HepG2 (cell line): ENCODE results near the gene FBP1. TPM values are rescaled to one million over a fixed set of nuclear protein-coding genes. Genes with fewer than 3 reads are reported as not detected.

Source experiments
- ATAC-seq: fragments of 200-7000 bp; cut with Tn5 transposase; 3 replicates; pipeline ENCODE4 v1.9.1; 2020; ENCODE audit warnings: mild to moderate bottlenecking, moderate library complexity
- BruUV-seq: library from RNA; stranded (reverse); fragments of 400-500 nt; replicated peaks from 2 replicates; lab custom pipeline; 2021; lab: Mats Ljungman, UMichigan
- CTCF ChIA-PET: fragments of 300-600 bp; formaldehyde crosslinking; extraction: SDS; loops from one replicate; lab custom pipeline; 2021; ENCODE audit warnings: low total read pairs, inconsistent platforms, low intra/inter-chr PET ratio; lab: Yijun Ruan, JAX
- POLR2A ChIA-PET: fragments of 350-600 bp; sonication (Branson Sonifier 250); formaldehyde crosslinking; loops from one replicate; lab custom pipeline; 2020; ENCODE audit warnings: antibody characterized with exemption, inconsistent platforms; lab: Yijun Ruan, JAX
- DNase-seq: peaks from one replicate; pipeline ENCODE4 v3.0.0-alpha.2; 2015; ENCODE audit warnings: low spot score
- FAIRE-seq: peaks from 3 replicates; lab custom pipeline; 2011; peaks lifted over from hg19 to GRCh38; lab: Jason Lieb, UNC
- H2AFZ ChIP-seq: one replicate; pipeline ENCODE4 v1.6.1; 2011; ENCODE audit warnings: low read length, inconsistent platforms
- H3K27ac ChIP-seq: fragments of 300-600 bp; 3 replicates; pipeline ENCODE4 v1.8.0; 2011; ENCODE audit warnings: mixed run types, mild to moderate bottlenecking, mixed read lengths, low read length, inconsistent platforms; ENCODE audit not compliant: insufficient read depth; ENCODE audit errors: extremely low read length
- H3K27me3 ChIP-seq, 2 experiments: fragments of 200-600 bp in 1 of 2; 2 replicates in 1 of 2; 3 replicates in 1 of 2; pipeline versions ENCODE4 v1.6.0 to v1.8.0; 2011; ENCODE audit warnings: low read length in 2 of 2, mild to moderate bottlenecking in 2 of 2, moderate library complexity in 2 of 2, inconsistent platforms in 1 of 2; ENCODE audit not compliant: insufficient read depth in 2 of 2, control insufficient read depth in 1 of 2
- H3K36me3 ChIP-seq, 2 experiments: fragments of 200-600 bp in 1 of 2; replicated peaks in 1 of 2; 2 replicates in 1 of 2; 3 replicates in 1 of 2; pipeline versions ENCODE4 v1.5.1 to v1.8.0; 2011; ENCODE audit warnings: low read length in 2 of 2, inconsistent platforms in 1 of 2; ENCODE audit not compliant: insufficient read depth in 2 of 2, control insufficient read depth in 1 of 2
- H3K4me1 ChIP-seq: 2 replicates; pipeline ENCODE4 v1.5.1; 2012; ENCODE audit warnings: low read length, inconsistent platforms; ENCODE audit not compliant: insufficient read depth
- H3K4me2 ChIP-seq: 2 replicates; pipeline ENCODE4 v1.6.0; 2011; ENCODE audit warnings: low read depth, low read length, inconsistent platforms
- H3K4me3 ChIP-seq, 3 experiments: fragments of 200-600 bp in 1 of 3; sonication (generic), shearing (Covaris generic) in 1 of 3; replicated peaks in 1 of 3; 2 replicates each; pipeline ENCODE4 v1.5.1; 2011 to 2016; ENCODE audit warnings: low read length in 3 of 3, inconsistent platforms in 2 of 3, low read depth in 2 of 3, mild to moderate bottlenecking in 2 of 3, control low read depth in 1 of 3, mixed read lengths in 1 of 3; ENCODE audit not compliant: insufficient read depth in 1 of 3
- H3K79me2 ChIP-seq: one replicate; pipeline ENCODE4 v1.6.1; 2011; ENCODE audit warnings: low read length, inconsistent platforms; ENCODE audit not compliant: insufficient read depth
- H3K9ac ChIP-seq: 2 replicates; pipeline ENCODE4 v1.6.0; 2011; ENCODE audit warnings: mild to moderate bottlenecking, low read depth, low read length, inconsistent platforms; ENCODE audit not compliant: insufficient read depth
- H3K9me3 ChIP-seq: 2 replicates; pipeline ENCODE4 v1.5.1; 2012; ENCODE audit warnings: mild to moderate bottlenecking, low read length
- H4K20me1 ChIP-seq: 2 replicates; pipeline ENCODE4 v1.6.0; 2011; ENCODE audit warnings: inconsistent platforms, mild to moderate bottlenecking, low read length, moderate library complexity; ENCODE audit not compliant: insufficient read depth
- AGO1 ChIP-seq: fragments of 200-400 bp; formaldehyde crosslinking; IDR thresholded peaks from 2 replicates; pipeline ENCODE4 v1.6.1; 2017; ENCODE audit warnings: mild to moderate bottlenecking, low read depth, low read length, moderate library complexity; ENCODE audit not compliant: poor library complexity, severe bottlenecking
- CREB1 ChIP-seq, 2 experiments: fragments of 450-650 bp in 1 of 2; IDR thresholded peaks; 2 replicates each; pipeline ENCODE4 v1.6.1; 2016 to 2017; ENCODE audit warnings: control low read depth in 1 of 2, mild to moderate bottlenecking in 1 of 2, missing compliant biosample characterization in 1 of 2, missing genetic modification characterization in 1 of 2
- CREB3 ChIP-seq: sonication (generic); formaldehyde crosslinking; IDR thresholded peaks from 2 replicates; pipeline ENCODE4 v1.5.0; 2020; ENCODE audit warnings: missing genetic modification reagents
- ESRRA ChIP-seq: sonication (generic); formaldehyde crosslinking; IDR thresholded peaks from 2 replicates; pipeline ENCODE4 v1.5.1; 2020; ENCODE audit warnings: mild to moderate bottlenecking, low read depth, missing genetic modification reagents
- FOXA3 ChIP-seq: IDR thresholded peaks from 2 replicates; pipeline ENCODE4 v1.6.1; 2016; ENCODE audit warnings: missing genetic modification reagents, missing compliant biosample characterization
- KDM1A ChIP-seq: IDR thresholded peaks from 2 replicates; pipeline ENCODE4 v1.6.1; 2016; ENCODE audit warnings: missing compliant biosample characterization
- RCOR2 ChIP-seq: IDR thresholded peaks from 2 replicates; pipeline ENCODE4 v1.6.1; 2016; ENCODE audit warnings: missing biosample characterization, missing genetic modification reagents
- RXRB ChIP-seq: IDR thresholded peaks from 2 replicates; pipeline ENCODE4 v1.6.1; 2016; ENCODE audit warnings: borderline replicate concordance, missing genetic modification reagents, missing compliant biosample characterization
- ZNF264 ChIP-seq: sonication (generic); formaldehyde crosslinking; IDR thresholded peaks from 2 replicates; pipeline ENCODE4 v1.4.0; 2020; ENCODE audit warnings: missing genetic modification reagents
- ZNF382 ChIP-seq: sonication (generic); formaldehyde crosslinking; IDR thresholded peaks from 2 replicates; pipeline ENCODE4 v1.5.0; 2020; ENCODE audit warnings: missing genetic modification reagents, mild to moderate bottlenecking, borderline replicate concordance
- ZNF768 ChIP-seq: sonication (generic); formaldehyde crosslinking; IDR thresholded peaks from 2 replicates; pipeline ENCODE4 v1.4.0; 2020; ENCODE audit warnings: missing genetic modification reagents
- ZSCAN25 ChIP-seq: sonication (generic); formaldehyde crosslinking; IDR thresholded peaks from 2 replicates; pipeline ENCODE4 v1.8.0; 2022; ENCODE audit warnings: mild to moderate bottlenecking, missing genetic modification reagents
- WGBS: methylation state at CpG from one replicate; pipeline ENCODE4 v1.1.6; 2017; ENCODE audit warnings: low lambda C conversion rate; 5-methylcytosine and 5-hydroxymethylcytosine counted together
- in situ Hi-C: cut with HindIII; loops from 2 replicates; pipeline ENCODE4 v1.10.0; 2017; ENCODE audit warnings: low pct_unique_long_range_greater_than_20kb; ENCODE audit not compliant: extremely low pct_ligation_motif_present
- intact Hi-C: fragments of 100-400 bp; cut with micrococcal nuclease; formaldehyde crosslinking; loops from one replicate; pipeline ENCODE4 v1.10.0; 2022; ENCODE audit not compliant: unreplicated experiment
- polyA plus RNA-seq, 8 experiments: library from polyadenylated mRNA; depleted of rRNA in 3 of 8; stranded (reverse) in 7 of 8; unstranded in 1 of 8; fragments of >200 nt; fragmentation: Illumina TruSeq in 4 of 8; extraction: Trizol in 4 of 8; gene quantifications; 2 replicates each; pipeline versions ENCODE4 v1.2.1 to v1.2.3, GENCODE V29; 2011 to 2016; ENCODE audit warnings: low read depth in 4 of 8, missing spikeins in 1 of 8, mixed read lengths in 1 of 8; ENCODE audit not compliant: insufficient read depth in 1 of 8
- total RNA-seq, 5 experiments: library from RNA; depleted of rRNA; stranded (reverse); fragments of >200 nt; fragmentation: Illumina TruSeq; extraction: Trizol; gene quantifications; 2 replicates each; pipeline ENCODE4 v1.2.3, GENCODE V29; 2016; ENCODE audit warnings: low read depth in 1 of 5
- TF ChIP-seq, protein P1 (sequence below): sonication (generic); formaldehyde crosslinking; IDR thresholded peaks from 2 replicates; pipeline ENCODE4 v1.5.1; 2020; ENCODE audit warnings: mild to moderate bottlenecking, missing genetic modification reagents, borderline replicate concordance

Gene FBP1
- total and polyA plus RNA-seq, 2 of the 13 experiments (the other 11 are each of a cell fraction or from before 2014, with no cell fraction given) = 0.29 to 0.53 TPM

DNA sequence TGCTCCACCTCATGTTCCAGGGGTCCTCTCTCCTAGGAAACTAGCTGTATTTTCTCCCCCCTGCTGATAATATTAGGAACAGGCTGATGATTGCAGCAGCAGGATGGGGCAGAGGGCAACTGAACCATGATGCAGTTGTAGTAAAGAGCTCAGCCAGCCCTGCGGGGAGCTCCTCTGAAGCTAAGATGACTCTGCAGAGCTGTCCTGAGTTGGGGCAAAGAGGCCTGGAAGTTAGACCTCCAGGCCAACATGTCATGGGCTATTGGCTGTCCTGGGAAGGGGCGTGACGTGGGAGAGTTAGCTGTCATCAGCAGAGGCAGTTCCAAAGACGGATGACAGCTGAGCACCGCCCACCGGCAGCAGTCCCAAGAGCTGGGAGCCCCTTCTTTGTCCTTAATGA lies 6.6 kb upstream of the FBP1 start:
- CTCF ChIA-PET = no interaction called here
- H3K4me2 ChIP-seq = no peak overlapping the region
- ATAC-seq (peak; percentile 46), DNase-seq (no peak), FAIRE-seq (no peak)
- no peak overlapping the region for H3K4me3 ChIP-seq
- no TSS peak for BruUV-seq
- no peak overlapping the region for H3K9ac ChIP-seq
- no peaks in the 10 kb centered on the region for H4K20me1 ChIP-seq
- H3K27me3 ChIP-seq = peaks cover 4 to 7% of the 10 kb centered on the region in 2 experiments; a peak in 3 of 5 replicates
- 0% methylated on average over 1 of the region's 6 CpGs for WGBS
- peak; percentile 67 for TF ChIP-seq CREB1 (IDR thresholded peaks at IDR 0.05)
- TF ChIP-seq CREB1 (CRISPR knock-in tag; IDR thresholded peaks at IDR 0.05) = no peak
- TF ChIP-seq FOXA3 (CRISPR knock-in tag) = no peak
- TF ChIP-seq CREB3 (CRISPR knock-in tag) = no peak
- TF ChIP-seq ZNF264 (CRISPR knock-in tag) = no peak
- H3K4me1 ChIP-seq = peaks cover 15% of the 10 kb centered on the region; the same call in 1 of the 2 replicates
- no peak overlapping the region for H3K27ac ChIP-seq
- H3K9me3 ChIP-seq = no peaks in the 10 kb centered on the region
- H2AFZ ChIP-seq = no peak overlapping the region
- in situ Hi-C loops = no loop called here
- H3K79me2 ChIP-seq = no peaks in the 10 kb centered on the region
- intact Hi-C loops = no loop called here
- POLR2A ChIA-PET = no interaction called here
- no peaks in the 10 kb centered on the region for H3K36me3 ChIP-seq

GRCh38 chr9:94644543-94644942 lies 5.2 kb upstream of the FBP1 start:
- no peaks in the 10 kb centered on the region for H3K9me3 ChIP-seq
- H3K4me2 ChIP-seq = peak overlapping the region; percentile 24; the same call in 1 of the 2 replicates
- H3K4me1 ChIP-seq = peaks cover 15% of the 10 kb centered on the region; the same call in 1 of the 2 replicates
- POLR2A ChIA-PET = no interaction called here
- in situ Hi-C loops = no loop called here
- H3K36me3 ChIP-seq = no peaks in the 10 kb centered on the region
- peaks cover 4 to 13% of the 10 kb centered on the region in 2 experiments; a peak in 3 of 5 replicates for H3K27me3 ChIP-seq
- no peak overlapping the region for H2AFZ ChIP-seq
- DNase-seq (no peak), FAIRE-seq (no peak), ATAC-seq (no peak)
- no peaks in the 10 kb centered on the region for H4K20me1 ChIP-seq
- H3K79me2 ChIP-seq = no peaks in the 10 kb centered on the region
- H3K4me3 ChIP-seq = no peak overlapping the region
- 21% methylated on average over 3 of the region's 5 CpGs for WGBS
- CTCF ChIA-PET = no interaction called here
- intact Hi-C loops = no loop called here
- no TSS peak for BruUV-seq
- no peak overlapping the region for H3K27ac ChIP-seq
- H3K9ac ChIP-seq = no peak overlapping the region
- TF ChIP-seq ZNF382 (CRISPR knock-in tag) = no peak
- TF ChIP-seq ZNF768 (CRISPR knock-in tag) = no peak
- TF ChIP-seq RCOR2 (CRISPR knock-in tag) = no peak
- TF ChIP-seq, protein P1, sequence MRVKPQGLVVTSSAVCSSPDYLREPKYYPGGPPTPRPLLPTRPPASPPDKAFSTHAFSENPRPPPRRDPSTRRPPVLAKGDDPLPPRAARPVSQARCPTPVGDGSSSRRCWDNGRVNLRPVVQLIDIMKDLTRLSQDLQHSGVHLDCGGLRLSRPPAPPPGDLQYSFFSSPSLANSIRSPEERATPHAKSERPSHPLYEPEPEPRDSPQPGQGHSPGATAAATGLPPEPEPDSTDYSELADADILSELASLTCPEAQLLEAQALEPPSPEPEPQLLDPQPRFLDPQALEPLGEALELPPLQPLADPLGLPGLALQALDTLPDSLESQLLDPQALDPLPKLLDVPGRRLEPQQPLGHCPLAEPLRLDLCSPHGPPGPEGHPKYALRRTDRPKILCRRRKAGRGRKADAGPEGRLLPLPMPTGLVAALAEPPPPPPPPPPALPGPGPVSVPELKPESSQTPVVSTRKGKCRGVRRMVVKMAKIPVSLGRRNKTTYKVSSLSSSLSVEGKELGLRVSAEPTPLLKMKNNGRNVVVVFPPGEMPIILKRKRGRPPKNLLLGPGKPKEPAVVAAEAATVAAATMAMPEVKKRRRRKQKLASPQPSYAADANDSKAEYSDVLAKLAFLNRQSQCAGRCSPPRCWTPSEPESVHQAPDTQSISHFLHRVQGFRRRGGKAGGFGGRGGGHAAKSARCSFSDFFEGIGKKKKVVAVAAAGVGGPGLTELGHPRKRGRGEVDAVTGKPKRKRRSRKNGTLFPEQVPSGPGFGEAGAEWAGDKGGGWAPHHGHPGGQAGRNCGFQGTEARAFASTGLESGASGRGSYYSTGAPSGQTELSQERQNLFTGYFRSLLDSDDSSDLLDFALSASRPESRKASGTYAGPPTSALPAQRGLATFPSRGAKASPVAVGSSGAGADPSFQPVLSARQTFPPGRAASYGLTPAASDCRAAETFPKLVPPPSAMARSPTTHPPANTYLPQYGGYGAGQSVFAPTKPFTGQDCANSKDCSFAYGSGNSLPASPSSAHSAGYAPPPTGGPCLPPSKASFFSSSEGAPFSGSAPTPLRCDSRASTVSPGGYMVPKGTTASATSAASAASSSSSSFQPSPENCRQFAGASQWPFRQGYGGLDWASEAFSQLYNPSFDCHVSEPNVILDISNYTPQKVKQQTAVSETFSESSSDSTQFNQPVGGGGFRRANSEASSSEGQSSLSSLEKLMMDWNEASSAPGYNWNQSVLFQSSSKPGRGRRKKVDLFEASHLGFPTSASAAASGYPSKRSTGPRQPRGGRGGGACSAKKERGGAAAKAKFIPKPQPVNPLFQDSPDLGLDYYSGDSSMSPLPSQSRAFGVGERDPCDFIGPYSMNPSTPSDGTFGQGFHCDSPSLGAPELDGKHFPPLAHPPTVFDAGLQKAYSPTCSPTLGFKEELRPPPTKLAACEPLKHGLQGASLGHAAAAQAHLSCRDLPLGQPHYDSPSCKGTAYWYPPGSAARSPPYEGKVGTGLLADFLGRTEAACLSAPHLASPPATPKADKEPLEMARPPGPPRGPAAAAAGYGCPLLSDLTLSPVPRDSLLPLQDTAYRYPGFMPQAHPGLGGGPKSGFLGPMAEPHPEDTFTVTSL (CRISPR knock-in tag) = no peak
- TF ChIP-seq KDM1A (CRISPR knock-in tag) = no peak
- TF ChIP-seq AGO1 = no peak
- no peak for TF ChIP-seq ESRRA (CRISPR knock-in tag)
- no peak for TF ChIP-seq ZSCAN25 (CRISPR knock-in tag)
- no peak for TF ChIP-seq RXRB (CRISPR knock-in tag)
